Glutamatergic neuron (in vitro differentiated cells): ENCODE measurements around the gene AKAP7. TPM values are rescaled to one million over a fixed set of nuclear protein-coding genes. Genes with fewer than 3 reads are reported as not detected.
"Not testable (repeated sequence)": the region's sequence is repeated elsewhere in the genome, so short reads cannot be mapped to it uniquely, and the experiment has no call there.

Experiments
- DNase-seq: peaks from one replicate; pipeline ENCODE4 v3.0.0; 2022
- H3K27ac Mint-ChIP-seq: one replicate; pipeline ENCODE4 v1.8.0; 2020; ENCODE audit warnings: mild to moderate bottlenecking, mixed read lengths, inconsistent platforms; ENCODE audit not compliant: unreplicated experiment
- H3K27me3 Mint-ChIP-seq: one replicate; pipeline ENCODE4 v1.8.0; 2020; ENCODE audit warnings: mild to moderate bottlenecking, moderate library complexity, mixed read lengths, inconsistent platforms; ENCODE audit not compliant: unreplicated experiment
- H3K36me3 Mint-ChIP-seq: one replicate; pipeline ENCODE4 v1.8.0; 2020; ENCODE audit warnings: mild to moderate bottlenecking, mixed read lengths, inconsistent platforms; ENCODE audit not compliant: unreplicated experiment
- H3K4me1 Mint-ChIP-seq: one replicate; pipeline ENCODE4 v1.8.0; 2020; ENCODE audit warnings: mild to moderate bottlenecking, low read depth, mixed read lengths, inconsistent platforms; ENCODE audit not compliant: unreplicated experiment
- H3K4me3 Mint-ChIP-seq: one replicate; pipeline ENCODE4 v1.8.0; 2020; ENCODE audit warnings: mild to moderate bottlenecking, mixed read lengths, inconsistent platforms; ENCODE audit not compliant: unreplicated experiment
- H3K9me3 Mint-ChIP-seq: one replicate; pipeline ENCODE4 v1.8.0; 2020; ENCODE audit warnings: mild to moderate bottlenecking, moderate library complexity, mixed read lengths, inconsistent platforms; ENCODE audit not compliant: unreplicated experiment
- CTCF ChIP-seq: fragments of 200-600 bp; sonication (generic); IDR thresholded peaks from one replicate; pipeline ENCODE4 v1.5.0; 2021; ENCODE audit not compliant: partially characterized antibody, unreplicated experiment
- total RNA-seq: library from RNA; stranded (reverse); fragmentation: NEBNext Ultra II Directional; extraction: Animal tissue kit (Norgen Biotek cat#: 25700); gene quantifications from one replicate; pipeline ENCODE4 v1.2.1, GENCODE V29; 2021; ENCODE audit not compliant: unreplicated experiment

AKAP7 gene
- total RNA-seq, 1 donor from 2014 or later, result 5.3 TPM

- H3K4me1 Mint-ChIP-seq, result peaks cover 14% of the 10 kb centered on the region
- H3K4me3 Mint-ChIP-seq, result no peak overlapping the region
- TF ChIP-seq CTCF, result no peak
- H3K36me3 Mint-ChIP-seq, result no peaks in the 10 kb centered on the region
- no peak overlapping the region for H3K27ac Mint-ChIP-seq
- DNase-seq, result no peak
- no peaks in the 10 kb centered on the region for H3K9me3 Mint-ChIP-seq
- H3K27me3 Mint-ChIP-seq, result peaks cover 2% of the 10 kb centered on the region
These were observed 159.8 kb downstream of the AKAP7 start for GRCh38 chr6:131295081-131295480.

GRCh38 chr6:131300826-131301225, 165.6 kb downstream of the AKAP7 start:
- H3K27me3 Mint-ChIP-seq, H3K9me3 Mint-ChIP-seq, H3K27ac Mint-ChIP-seq, H3K4me1 Mint-ChIP-seq, H3K4me3 Mint-ChIP-seq, DNase-seq, H3K36me3 Mint-ChIP-seq: not testable (repeated sequence)

GRCh38 chr6:131303338-131303930, 168.2 kb downstream of the AKAP7 start:
- H3K27me3 Mint-ChIP-seq, result peaks cover 2% of the 10 kb centered on the region
- TF ChIP-seq CTCF, result no peak
- H3K27ac Mint-ChIP-seq, result no peak overlapping the region
- peaks cover 3% of the 10 kb centered on the region for H3K4me1 Mint-ChIP-seq
- no peak overlapping the region for H3K4me3 Mint-ChIP-seq
- no peaks in the 10 kb centered on the region for H3K36me3 Mint-ChIP-seq
- no peak for DNase-seq
- H3K9me3 Mint-ChIP-seq, result no peaks in the 10 kb centered on the region

GRCh38 chr6:131305037-131305850, 170.0 kb downstream of the AKAP7 start:
- Mint-ChIP-seq H3K36me3 (peaks cover 8% of the 10 kb centered on the region), H3K4me1 (no peaks in the 10 kb centered on the region)

GRCh38 chr6:131309437-131309836, 174.2 kb downstream of the AKAP7 start:
- no peaks in the 10 kb centered on the region for H3K4me1 Mint-ChIP-seq
- no peak overlapping the region for H3K4me3 Mint-ChIP-seq
- no peak for TF ChIP-seq CTCF
- no peaks in the 10 kb centered on the region for H3K27me3 Mint-ChIP-seq
- H3K27ac Mint-ChIP-seq, result no peak overlapping the region
- peaks cover 2% of the 10 kb centered on the region for H3K9me3 Mint-ChIP-seq
- DNase-seq, result no peak
- H3K36me3 Mint-ChIP-seq, result peaks cover 8% of the 10 kb centered on the region

More at GRCh38 chr6:131305037-131305850, 170.0 kb downstream of the AKAP7 start:
- Mint-ChIP-seq H3K27me3 (peaks cover 2% of the 10 kb centered on the region), H3K4me3 (no peak overlapping the region), H3K9me3 (peaks cover 2% of the 10 kb centered on the region), H3K27ac (no peak overlapping the region)
- DNase-seq, result no peak
- no peak for TF ChIP-seq CTCF
